ENCODE measurements around the gene FAM204A. TPM values are rescaled to one million over a fixed set of nuclear protein-coding genes. Genes with fewer than 3 reads are reported as not detected.

The FAM204A gene
- total and polyA plus RNA-seq, 3 donors from 2014 or later = 51.3 to 78.3 (median 68.7) TPM

DNA sequence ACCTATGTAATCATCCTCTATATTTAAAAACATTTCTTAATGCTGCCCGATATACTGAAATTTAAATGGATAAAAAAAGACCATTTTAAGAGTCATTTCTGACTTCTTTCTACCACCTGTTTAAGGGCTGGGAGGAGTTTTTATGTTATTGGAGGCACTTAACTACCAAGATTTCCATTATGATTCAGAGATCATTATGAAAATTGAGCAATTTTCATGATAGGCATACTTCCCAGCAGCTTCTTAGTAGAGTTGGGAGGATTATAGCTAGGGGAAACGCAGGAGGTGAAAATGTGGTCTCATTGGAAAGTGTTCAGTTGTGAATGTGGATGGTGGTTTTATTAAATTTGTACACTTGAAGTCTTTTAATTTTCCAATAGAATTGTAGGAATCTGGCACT lies 28.4 kb upstream of the FAM204A start:
- WGBS, 2 donors = 98% methylated on average over 2 of the region's 2 CpGs

DNA sequence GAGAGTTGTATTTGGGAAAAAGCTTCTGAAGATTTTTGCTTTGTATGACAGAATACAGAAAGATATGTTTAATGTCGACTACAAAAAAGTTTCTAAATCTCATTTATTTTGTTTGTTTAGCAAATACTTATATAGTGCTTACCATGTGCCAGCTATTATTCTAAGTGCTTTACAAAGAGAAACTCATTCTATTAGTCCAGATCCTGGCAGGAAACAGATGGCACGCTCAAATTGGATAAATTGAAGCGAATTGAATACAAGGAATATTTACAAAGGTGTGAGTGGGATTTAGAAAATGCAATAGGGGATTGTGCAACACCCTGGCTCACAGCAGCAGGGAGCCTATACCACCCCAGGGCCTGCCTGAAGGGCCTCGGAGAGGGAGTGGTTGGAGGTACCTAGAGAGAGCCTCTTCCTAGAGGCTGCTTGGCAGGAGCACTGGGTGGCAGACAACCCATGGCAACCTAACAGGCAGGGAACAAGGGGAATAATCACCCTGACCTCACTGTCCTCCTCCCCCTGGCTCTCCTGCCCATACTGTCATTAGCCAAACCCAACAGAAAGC lies 27.6 kb upstream of the FAM204A start:
- intact Hi-C loops (cut with DNase I; ENCODE audit: low total_unique reads) = no loop called here
- no peaks in the 10 kb centered on the region for H3K4me1 ChIP-seq
- H3K27me3 ChIP-seq = no peaks in the 10 kb centered on the region
- H3K4me3 ChIP-seq = no peak overlapping the region
- H3K9me3 ChIP-seq = no peaks in the 10 kb centered on the region
- no peak overlapping the region for H3K27ac ChIP-seq
- TF ChIP-seq POLR2A (IDR thresholded peaks at IDR 0.05) = no peak
- TF ChIP-seq, protein P1, sequence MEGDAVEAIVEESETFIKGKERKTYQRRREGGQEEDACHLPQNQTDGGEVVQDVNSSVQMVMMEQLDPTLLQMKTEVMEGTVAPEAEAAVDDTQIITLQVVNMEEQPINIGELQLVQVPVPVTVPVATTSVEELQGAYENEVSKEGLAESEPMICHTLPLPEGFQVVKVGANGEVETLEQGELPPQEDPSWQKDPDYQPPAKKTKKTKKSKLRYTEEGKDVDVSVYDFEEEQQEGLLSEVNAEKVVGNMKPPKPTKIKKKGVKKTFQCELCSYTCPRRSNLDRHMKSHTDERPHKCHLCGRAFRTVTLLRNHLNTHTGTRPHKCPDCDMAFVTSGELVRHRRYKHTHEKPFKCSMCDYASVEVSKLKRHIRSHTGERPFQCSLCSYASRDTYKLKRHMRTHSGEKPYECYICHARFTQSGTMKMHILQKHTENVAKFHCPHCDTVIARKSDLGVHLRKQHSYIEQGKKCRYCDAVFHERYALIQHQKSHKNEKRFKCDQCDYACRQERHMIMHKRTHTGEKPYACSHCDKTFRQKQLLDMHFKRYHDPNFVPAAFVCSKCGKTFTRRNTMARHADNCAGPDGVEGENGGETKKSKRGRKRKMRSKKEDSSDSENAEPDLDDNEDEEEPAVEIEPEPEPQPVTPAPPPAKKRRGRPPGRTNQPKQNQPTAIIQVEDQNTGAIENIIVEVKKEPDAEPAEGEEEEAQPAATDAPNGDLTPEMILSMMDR (IDR thresholded peaks at IDR 0.05) = no peak
- WGBS, 2 donors = 86 to 93% methylated on average over 4 of the region's 4 CpGs
- no peaks in the 10 kb centered on the region for H3K36me3 ChIP-seq (ENCODE audit: low read depth, missing control alignments)
- DNase-seq = no peak

More for the DNA sequence above, 28.4 kb upstream of the FAM204A start:
- Histone ChIP-seq H3K27ac (no peak overlapping the region), H3K4me3 (no peak overlapping the region), H3K36me3 (ENCODE audit: low read depth, missing control alignments) (no peaks in the 10 kb centered on the region), H3K4me1 (no peaks in the 10 kb centered on the region), H3K9me3 (no peaks in the 10 kb centered on the region), H3K27me3 (no peaks in the 10 kb centered on the region)
- TF ChIP-seq, protein P1 (IDR thresholded peaks at IDR 0.05) = no peak
- no peak for TF ChIP-seq POLR2A (IDR thresholded peaks at IDR 0.05)
- DNase-seq = no peak
- intact Hi-C loops (cut with DNase I; ENCODE audit: low total_unique reads) = no loop called here

DNA sequence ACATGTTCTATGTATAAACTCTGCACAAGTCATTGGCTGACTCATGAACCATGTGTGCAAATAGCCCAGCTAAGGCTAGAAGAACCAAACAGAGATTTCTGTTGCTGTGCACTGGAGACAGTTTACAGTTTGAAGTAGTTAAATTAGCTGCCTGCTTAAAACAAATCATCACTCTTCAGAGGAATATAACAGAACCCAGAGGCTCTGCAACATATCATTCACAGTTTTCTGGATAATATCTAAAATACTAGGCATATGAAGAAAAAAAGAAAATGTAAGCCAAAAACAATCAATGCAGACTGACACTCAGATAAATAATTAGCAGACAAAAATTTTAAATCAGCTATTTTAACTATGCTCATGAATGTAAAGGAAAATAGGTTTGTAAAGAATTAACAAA lies 23.6 kb upstream of the FAM204A start:
- no peaks in the 10 kb centered on the region for H3K36me3 ChIP-seq (ENCODE audit: low read depth, missing control alignments)
- H3K27ac ChIP-seq = no peak overlapping the region
- TF ChIP-seq, protein P1 (IDR thresholded peaks at IDR 0.05) = no peak
- TF ChIP-seq POLR2A (IDR thresholded peaks at IDR 0.05) = no peak
- H3K4me1 ChIP-seq = no peaks in the 10 kb centered on the region
- no peaks in the 10 kb centered on the region for H3K27me3 ChIP-seq
- DNase-seq = no peak
- intact Hi-C loops (cut with DNase I; ENCODE audit: low total_unique reads) = no loop called here
- H3K4me3 ChIP-seq = no peak overlapping the region
- H3K9me3 ChIP-seq = no peaks in the 10 kb centered on the region

DNA sequence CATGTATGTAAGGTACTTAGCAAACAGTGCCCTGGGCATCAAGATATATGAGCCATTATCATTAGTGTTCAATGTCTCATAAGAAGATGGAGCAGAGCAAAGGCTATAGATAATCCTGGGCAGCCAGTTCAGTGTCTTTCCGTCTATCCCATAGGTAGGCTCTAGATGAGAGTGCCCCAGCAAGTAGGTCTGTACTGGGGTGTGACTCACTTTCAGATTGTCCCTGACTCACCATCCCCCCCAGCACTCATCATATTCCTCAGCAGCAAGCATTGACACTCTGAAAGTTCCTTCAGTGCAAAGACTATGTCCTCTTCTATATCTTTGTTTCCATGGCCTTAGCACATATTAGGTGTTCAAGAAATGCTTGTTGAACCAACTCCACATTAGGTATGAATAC lies 20.0 kb upstream of the FAM204A start:
- no peaks in the 10 kb centered on the region for H3K27me3 ChIP-seq
- no peaks in the 10 kb centered on the region for H3K9me3 ChIP-seq
- intact Hi-C loops (cut with DNase I; ENCODE audit: low total_unique reads) = no loop called here
- H3K36me3 ChIP-seq (ENCODE audit: low read depth, missing control alignments) = no peaks in the 10 kb centered on the region
- H3K4me3 ChIP-seq = no peak overlapping the region
- WGBS, 2 donors = 97 to 100% methylated on average over 1 of the region's 1 CpG
- TF ChIP-seq POLR2A (IDR thresholded peaks at IDR 0.05) = no peak
- TF ChIP-seq, protein P1 (IDR thresholded peaks at IDR 0.05) = no peak
- no peaks in the 10 kb centered on the region for H3K4me1 ChIP-seq
- DNase-seq = no peak
- H3K27ac ChIP-seq = no peak overlapping the region

DNA sequence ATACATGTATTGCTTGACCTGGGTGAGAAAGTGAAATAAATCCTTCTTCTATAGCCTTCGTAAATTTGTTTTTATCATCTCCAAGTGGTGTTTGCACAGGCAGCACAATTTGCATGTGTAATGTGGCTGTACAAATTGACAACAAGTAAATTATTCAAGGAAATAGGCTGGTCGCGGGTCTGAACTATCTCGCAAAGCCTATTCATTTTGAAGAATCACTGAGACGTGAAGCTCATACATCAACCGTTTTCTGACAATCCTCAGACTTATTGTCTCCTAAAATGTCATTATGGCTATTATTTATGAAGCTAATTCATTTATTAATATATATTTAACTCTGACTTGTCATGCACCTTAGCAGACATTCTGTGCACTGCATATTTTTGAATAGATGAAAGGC lies 16.2 kb upstream of the FAM204A start:
- TF ChIP-seq POLR2A (IDR thresholded peaks at IDR 0.05) = no peak
- TF ChIP-seq, protein P1 (IDR thresholded peaks at IDR 0.05) = no peak
- intact Hi-C loops (cut with DNase I; ENCODE audit: low total_unique reads) = no loop called here
- H3K27me3 ChIP-seq = no peaks in the 10 kb centered on the region
- 78 to 81% methylated on average over 6 of the region's 6 CpGs for WGBS, 2 donors
- no peaks in the 10 kb centered on the region for H3K9me3 ChIP-seq
- H3K4me1 ChIP-seq = no peaks in the 10 kb centered on the region
- H3K4me3 ChIP-seq = no peak overlapping the region
- no peaks in the 10 kb centered on the region for H3K36me3 ChIP-seq (ENCODE audit: low read depth, missing control alignments)
- H3K27ac ChIP-seq = no peak overlapping the region
- DNase-seq = no peak

Measured in testis (tissue), 3 donors.